Erythroblast (primary cell): ENCODE measurements around the gene ELF1.
"Not testable (repeated sequence)": the region's sequence is repeated elsewhere in the genome, so short reads cannot be mapped to it uniquely, and the experiment has no call there.

Experiments used
- DNase-seq, 2 experiments: peaks; one replicate each; lab custom pipeline; 2025; lab: John Stamatoyannopoulos, UW
- GATA1 ChIP-seq: IDR thresholded peaks from 2 replicates; pipeline ENCODE4 v1.6.1; 2011; ENCODE audit warnings: low read depth, mild to moderate bottlenecking, control low read depth, low read length, moderate library complexity
- POLR2A ChIP-seq: IDR thresholded peaks from 2 replicates; pipeline ENCODE4 v1.6.1; 2011; ENCODE audit warnings: mild to moderate bottlenecking, low read length

ELF1 gene

DNA sequence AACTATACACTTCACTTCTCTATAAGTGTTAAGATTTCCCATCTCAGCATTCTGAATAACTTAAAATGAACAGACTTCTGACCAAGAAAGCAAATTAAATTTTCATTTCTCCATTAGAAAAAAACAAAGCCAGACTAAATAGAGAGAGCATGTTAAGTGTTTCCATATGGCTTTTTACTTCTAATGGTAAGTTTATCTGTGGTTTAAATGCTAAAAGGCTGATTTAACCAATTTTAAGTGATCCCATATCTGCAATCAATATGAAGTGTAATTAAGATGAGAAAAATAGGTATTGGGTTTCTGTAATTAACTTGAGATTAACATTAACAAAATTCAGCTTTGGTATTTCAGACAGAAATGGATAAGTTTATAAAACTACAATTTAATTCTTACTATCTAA lies 107.8 kb downstream of the ELF1 start:
- TF ChIP-seq GATA1: no peak
- no peak for TF ChIP-seq POLR2A
- no peak for DNase-seq

DNA sequence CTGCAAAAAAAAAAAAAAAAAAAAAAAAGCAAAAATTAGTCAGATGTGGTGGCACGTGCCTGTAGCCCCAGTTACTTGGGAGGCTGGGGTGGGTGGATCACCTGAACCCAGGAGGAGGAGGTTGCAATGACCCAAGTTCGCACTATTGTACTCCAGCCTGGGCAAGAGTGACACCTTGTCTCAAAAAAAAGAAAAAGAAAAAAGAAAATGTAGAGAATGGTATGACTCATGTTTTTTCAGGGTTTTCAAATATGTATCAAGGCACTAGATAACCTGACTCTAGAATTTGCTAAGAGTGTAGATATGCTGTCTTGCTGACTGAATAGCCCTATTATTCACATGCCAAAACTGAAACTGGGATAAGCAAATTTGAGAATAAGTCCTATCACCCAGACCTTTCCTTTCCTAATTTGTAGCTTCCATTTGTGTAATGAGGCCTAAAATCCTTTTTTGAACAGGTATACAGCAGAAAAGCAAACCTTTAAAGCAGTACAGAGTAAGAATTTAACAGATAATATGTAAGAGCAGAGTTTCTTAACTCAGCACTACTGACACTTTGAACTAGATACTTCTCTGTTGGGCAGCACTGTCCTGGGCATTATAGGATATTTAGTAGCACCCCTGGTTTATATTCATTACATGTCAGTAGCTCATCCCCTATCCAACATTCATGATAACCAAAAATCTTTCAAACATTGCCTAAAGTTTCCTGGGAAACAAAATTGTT lies 108.6 kb downstream of the ELF1 start:
- DNase-seq: peak; percentile 19 to 39
- TF ChIP-seq GATA1 (no peak), POLR2A (no peak)

DNA sequence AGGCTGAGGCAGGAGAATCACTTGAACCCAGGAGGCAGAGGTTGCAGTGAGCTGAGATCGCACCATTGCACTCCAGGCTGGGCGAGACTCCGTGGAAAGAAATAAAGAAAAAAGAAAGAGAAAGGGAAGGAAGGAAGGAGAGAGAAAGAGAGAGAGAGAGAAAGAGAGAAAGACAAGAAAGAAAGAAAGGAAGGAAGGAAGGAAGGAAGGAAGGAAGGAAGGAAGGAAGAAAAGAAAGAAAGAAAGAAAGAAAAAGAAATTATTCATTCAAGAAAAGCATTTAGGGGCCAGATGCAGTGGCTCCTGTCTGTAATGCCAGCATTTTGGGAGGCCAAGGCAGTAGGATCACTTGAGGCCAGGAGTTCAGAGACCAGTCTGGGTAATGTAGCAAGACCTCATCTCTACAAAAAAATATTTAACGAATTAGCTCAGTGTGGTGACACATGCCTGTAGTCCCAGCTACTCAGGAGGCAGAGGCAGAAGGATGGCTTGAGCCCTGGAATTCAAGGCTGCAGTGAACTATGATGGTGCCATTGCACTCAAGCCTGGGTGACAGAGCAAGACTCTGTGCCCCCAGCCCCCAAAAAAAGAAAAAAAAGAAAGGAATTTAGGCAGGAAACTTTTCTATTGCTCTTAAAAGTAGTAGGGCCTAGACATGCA lies 109.4 kb downstream of the ELF1 start:
- DNase-seq: not testable (repeated sequence)

DNA sequence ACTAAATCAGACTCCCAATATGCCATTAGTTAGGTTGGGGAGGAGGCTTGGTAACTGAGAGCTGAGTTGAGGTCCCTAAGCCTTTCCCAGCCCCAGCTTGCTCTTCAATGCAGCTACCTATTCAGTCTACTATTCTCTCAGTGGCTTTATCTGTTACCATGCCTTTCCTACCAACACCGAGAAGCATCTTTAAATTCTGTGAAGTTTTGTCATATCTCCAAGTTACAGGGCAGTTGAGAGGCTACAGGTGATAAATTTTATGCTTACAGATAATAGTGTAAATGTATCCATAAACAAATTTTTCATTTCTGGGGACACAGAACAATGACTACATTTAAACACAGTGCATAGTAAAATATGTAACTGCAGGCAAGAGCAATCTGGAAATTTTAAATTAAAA lies 110.6 kb downstream of the ELF1 start:
- TF ChIP-seq GATA1 (no peak), POLR2A (no peak)
- DNase-seq: peak; percentile 27 to 66

DNA sequence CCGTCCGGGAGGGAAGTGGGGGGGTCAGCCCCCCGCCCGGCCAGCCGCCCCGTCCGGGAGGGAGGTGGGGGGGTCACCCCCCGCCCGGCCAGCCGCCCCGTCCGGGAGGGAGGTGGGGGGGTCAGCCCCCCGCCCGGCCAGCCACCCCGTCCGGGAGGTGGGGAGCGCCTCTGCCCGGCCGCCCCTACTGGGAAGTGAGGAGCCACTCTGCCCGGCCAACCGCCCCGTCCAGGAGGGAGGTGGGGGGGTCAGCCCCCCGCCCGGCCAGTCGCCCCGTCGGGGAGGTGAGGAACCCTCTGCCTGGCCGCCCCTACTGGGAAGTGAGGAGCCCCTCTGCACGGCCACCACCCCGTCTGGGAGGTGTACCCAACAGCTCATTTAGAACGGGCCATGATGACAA lies 118.1 kb downstream of the ELF1 start:
- DNase-seq: not testable (repeated sequence)

DNA sequence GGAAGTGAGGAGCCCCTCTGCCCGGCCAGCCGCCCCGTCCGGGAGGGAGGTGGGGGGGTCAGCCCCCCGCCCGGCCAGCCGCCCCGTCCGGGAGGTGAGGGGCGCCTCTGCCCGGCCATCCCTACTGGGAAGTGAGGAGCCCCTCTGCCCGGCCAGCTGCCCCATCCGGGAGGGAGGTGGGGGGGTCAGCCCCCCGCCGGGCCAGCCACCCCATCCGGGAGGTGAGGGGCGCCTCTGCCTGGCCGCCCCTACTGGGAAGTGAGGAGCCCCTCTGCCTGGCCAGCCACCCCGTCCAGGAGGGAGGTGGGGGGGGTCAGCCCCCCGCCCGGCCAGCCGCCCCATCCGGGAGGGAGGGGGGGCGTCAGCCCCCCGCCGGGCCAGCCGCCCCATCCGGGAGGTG lies 118.5 kb downstream of the ELF1 start:
- not testable (repeated sequence) for DNase-seq

DNA sequence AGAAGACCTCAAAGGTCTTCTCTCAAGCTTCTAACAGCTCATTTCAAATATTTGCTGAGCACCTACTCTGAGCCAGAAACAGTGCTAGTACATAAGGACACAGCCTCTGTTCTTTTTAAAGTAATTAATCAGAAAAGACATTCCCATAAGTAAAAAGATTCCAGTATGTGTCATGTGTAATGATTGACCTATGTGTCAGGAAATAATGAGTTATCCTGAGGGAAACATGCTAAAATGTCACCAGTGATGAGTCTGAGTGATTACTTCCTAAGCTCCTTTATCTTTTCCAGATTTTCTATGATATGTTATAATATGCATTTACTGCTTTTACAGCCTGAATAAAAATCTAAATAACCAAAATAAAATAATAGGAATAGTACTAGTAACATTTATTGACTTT lies 122.1 kb downstream of the ELF1 start:
- no peak for DNase-seq
- no peak for TF ChIP-seq POLR2A
- no peak for TF ChIP-seq GATA1

DNA sequence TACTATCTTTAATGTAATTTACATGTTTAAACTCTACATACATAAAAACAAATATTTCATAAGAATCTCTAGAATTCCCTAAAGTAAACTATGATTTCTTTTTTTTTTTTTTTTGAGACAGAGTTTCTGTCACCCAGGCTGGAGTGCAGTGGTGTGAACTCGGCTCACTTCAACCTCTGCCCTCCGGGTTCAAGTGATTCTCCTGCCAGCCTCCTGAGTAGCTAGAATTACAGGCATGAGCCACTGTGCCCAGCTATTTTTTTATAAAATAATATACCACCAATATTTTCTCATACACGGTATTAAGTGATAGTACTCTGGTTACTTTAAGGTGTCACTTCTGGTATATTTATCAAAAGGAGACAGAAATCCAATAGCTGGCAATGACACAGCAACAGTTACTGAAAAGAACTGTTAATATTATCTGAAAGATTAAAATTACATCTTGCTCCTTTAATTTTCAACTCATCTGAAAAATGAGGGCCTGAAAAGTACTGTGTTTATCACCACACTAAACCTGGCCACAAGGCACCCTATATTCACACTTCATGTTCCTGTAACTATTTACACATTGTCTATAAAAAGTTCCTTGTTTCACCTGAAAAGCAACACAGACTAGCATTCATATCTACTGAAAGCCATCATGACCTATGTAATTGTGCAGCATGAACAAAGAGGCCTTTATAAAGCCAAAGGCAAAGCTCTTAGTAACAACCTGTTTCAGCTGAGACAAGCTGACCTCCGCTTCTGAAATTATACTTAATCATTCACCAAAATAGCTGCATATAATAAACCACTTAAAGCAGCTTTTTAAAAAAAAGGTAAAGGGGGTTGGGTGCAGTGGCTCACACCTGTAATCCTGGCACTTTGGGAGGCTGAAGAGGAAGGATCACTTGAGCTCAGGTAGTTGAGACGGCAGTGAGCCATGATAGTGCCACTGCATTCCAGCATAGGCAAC lies 123.6 kb downstream of the ELF1 start:
- TF ChIP-seq POLR2A (no peak), GATA1 (no peak)
- peak; percentile 34 to 72 for DNase-seq

DNA sequence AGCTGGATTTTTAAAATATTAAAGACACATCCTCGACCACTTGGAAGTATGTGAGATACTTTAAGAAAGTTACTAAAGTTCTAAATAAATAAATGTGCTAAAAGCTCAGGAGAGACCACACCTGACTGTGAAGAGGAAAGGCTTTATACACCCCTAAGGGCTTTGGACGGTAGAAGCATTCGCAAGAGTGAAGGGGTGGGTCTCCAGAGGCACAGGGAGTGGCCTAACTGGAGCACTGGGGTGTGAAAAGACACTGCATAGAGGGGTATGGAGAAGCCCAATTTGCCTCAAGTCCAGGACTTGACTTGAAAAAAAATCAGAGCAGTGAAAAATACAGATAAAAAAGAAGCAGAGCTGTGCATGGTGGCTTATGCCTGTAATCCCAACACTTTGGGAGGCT lies 125.5 kb downstream of the ELF1 start:
- peak in 1 of 2 experiments; percentile 19 for DNase-seq

DNA sequence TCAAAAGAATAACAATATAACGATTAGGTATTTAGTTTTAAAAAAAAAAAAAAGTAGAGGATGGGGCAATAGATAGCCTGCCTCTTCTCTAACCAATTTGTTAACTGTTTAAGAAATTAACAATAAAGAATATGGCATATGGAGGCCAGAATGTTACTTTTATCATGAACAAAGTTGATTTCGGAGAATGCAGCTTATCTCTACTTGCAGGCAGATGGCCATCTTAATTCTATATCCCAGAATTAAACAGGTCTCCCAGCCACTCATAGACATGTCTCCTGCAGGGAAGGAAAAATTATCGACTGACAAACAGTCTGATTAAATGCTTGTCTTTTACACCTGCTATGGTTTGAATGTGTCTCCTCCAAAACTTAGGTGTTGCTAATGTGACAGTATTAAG lies 133.1 kb downstream of the ELF1 start:
- DNase-seq: peak in 1 of 2 experiments; percentile 52
- no peak for TF ChIP-seq POLR2A
- TF ChIP-seq GATA1: no peak

DNA sequence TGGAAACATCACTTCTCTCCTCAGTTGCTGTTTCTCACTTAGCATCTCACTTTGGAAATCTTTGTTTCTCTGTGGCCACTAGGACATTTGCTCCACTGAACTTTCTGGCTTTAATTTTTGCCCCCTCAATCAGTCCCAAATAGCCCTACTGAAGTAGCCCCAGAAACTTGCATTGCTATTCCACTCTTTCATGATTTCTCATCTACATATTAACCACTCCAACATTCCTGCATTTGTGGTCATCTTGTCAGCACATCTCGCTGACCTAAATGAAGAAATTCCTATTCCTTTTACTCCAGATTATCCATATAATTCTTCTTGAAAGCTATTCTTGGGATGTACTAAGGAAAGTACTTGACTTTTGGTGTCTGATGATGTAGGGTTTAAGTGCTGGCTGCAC lies 134.9 kb downstream of the ELF1 start:
- DNase-seq: not testable (repeated sequence)
